IMR-90 (cell line): ENCODE results near the gene HEXD. TPM values are rescaled to one million over a fixed set of nuclear protein-coding genes. Genes with fewer than 3 reads are reported as not detected.

Experiments
- ATAC-seq: fragments of 200-7000 bp; cut with Tn5 transposase; 2 replicates; pipeline ENCODE4 v1.9.1; 2020; ENCODE audit warnings: low read depth, mild to moderate bottlenecking, moderate library complexity
- BruUV-seq: library from RNA; stranded (reverse); fragments of 400-500 nt; replicated peaks from 2 replicates; lab custom pipeline; 2021; lab: Mats Ljungman, UMichigan
- CTCF ChIA-PET: fragments of 300-600 bp; formaldehyde crosslinking; extraction: SDS; loops from one replicate; lab custom pipeline; 2021; ENCODE audit warnings: antibody characterized with exemption; lab: Yijun Ruan, JAX
- POLR2A ChIA-PET: fragments of 300-600 bp; sonication (Branson Sonifier 250); formaldehyde crosslinking; loops from one replicate; lab custom pipeline; 2022; ENCODE audit warnings: antibody characterized with exemption; ENCODE audit not compliant: unreplicated experiment; lab: Charles Lee
- DNase-seq: peaks from one replicate; pipeline ENCODE4 v3.0.0; 2013
- H2AFZ ChIP-seq: replicated peaks from 2 replicates; pipeline ENCODE3; 2013; ENCODE audit warnings: low read length, mild to moderate bottlenecking; ENCODE audit not compliant: poor library complexity
- H2AK5ac ChIP-seq: 2 replicates; pipeline ENCODE4 v1.6.1; 2013; ENCODE audit warnings: low read depth, low read length, inconsistent platforms
- H2AK9ac ChIP-seq: replicated peaks from 2 replicates; pipeline ENCODE3; 2013; ENCODE audit warnings: mild to moderate bottlenecking, low read depth, low read length, moderate library complexity; ENCODE audit not compliant: poor library complexity
- H2BK120ac ChIP-seq: 2 replicates; pipeline ENCODE4 v1.6.1; 2013; ENCODE audit warnings: low read depth, low read length, inconsistent platforms
- H2BK15ac ChIP-seq: 3 replicates; pipeline ENCODE4 v1.6.1; 2013; ENCODE audit warnings: low read depth, low read length, inconsistent platforms
- H2BK20ac ChIP-seq: 2 replicates; pipeline ENCODE4 v1.6.1; 2013; ENCODE audit warnings: low read depth, mild to moderate bottlenecking, inconsistent platforms, low read length, moderate library complexity
- H2BK5ac ChIP-seq: 2 replicates; pipeline ENCODE4 v1.6.1; 2013; ENCODE audit warnings: mild to moderate bottlenecking, low read depth, low read length, inconsistent platforms; ENCODE audit not compliant: poor library complexity, severe bottlenecking
- H3K14ac ChIP-seq: replicated peaks from 2 replicates; pipeline ENCODE4 v1.6.1; 2013; ENCODE audit warnings: low read depth, low read length, inconsistent platforms
- H3K18ac ChIP-seq: 2 replicates; pipeline ENCODE4 v1.6.1; 2013; ENCODE audit warnings: low read depth, low read length, control low read depth
- H3K23ac ChIP-seq: 2 replicates; pipeline ENCODE4 v1.6.1; 2013; ENCODE audit warnings: low read depth, low read length, inconsistent platforms
- H3K27ac ChIP-seq: 2 replicates; pipeline ENCODE4 v1.5.1; 2013; ENCODE audit warnings: mild to moderate bottlenecking, control low read depth, low read length; ENCODE audit not compliant: insufficient read depth
- H3K27me3 ChIP-seq: 2 replicates; pipeline ENCODE4 v1.6.1; 2013; ENCODE audit warnings: low read length; ENCODE audit not compliant: control insufficient read depth, insufficient read depth
- H3K36me3 ChIP-seq: 2 replicates; pipeline ENCODE4 v1.6.1; 2013; ENCODE audit warnings: low read length, mixed read lengths; ENCODE audit not compliant: control insufficient read depth, insufficient read depth
- H3K4ac ChIP-seq: 2 replicates; pipeline ENCODE4 v1.6.1; 2013; ENCODE audit warnings: low read depth, low read length, inconsistent platforms
- H3K4me1 ChIP-seq: 2 replicates; pipeline ENCODE4 v1.6.1; 2013; ENCODE audit warnings: low read length, mixed read lengths; ENCODE audit not compliant: control insufficient read depth, insufficient read depth
- H3K4me2 ChIP-seq: 2 replicates; pipeline ENCODE4 v1.6.1; 2013; ENCODE audit warnings: low read depth, mild to moderate bottlenecking, control low read depth, low read length, moderate library complexity
- H3K4me3 ChIP-seq: 2 replicates; pipeline ENCODE4 v1.5.1; 2013; ENCODE audit warnings: low read depth, mild to moderate bottlenecking, control low read depth, low read length, moderate library complexity; ENCODE audit not compliant: insufficient read depth
- H3K56ac ChIP-seq: 2 replicates; pipeline ENCODE4 v1.6.1; 2013; ENCODE audit warnings: low read length, inconsistent platforms; ENCODE audit not compliant: insufficient read depth; ENCODE audit errors: extremely low read depth
- H3K79me1 ChIP-seq, 2 experiments: 2 replicates each; pipeline ENCODE4 v1.6.1; 2013; ENCODE audit warnings: low read length in 2 of 2, inconsistent platforms in 1 of 2, low read depth in 1 of 2
- H3K9ac ChIP-seq: 2 replicates; pipeline ENCODE4 v1.6.1; 2013; ENCODE audit warnings: low read depth, low read length, control low read depth
- H3K9me1 ChIP-seq: 2 replicates; pipeline ENCODE4 v1.6.1; 2013; ENCODE audit warnings: low read length, inconsistent platforms; ENCODE audit not compliant: insufficient read depth
- H3K9me3 ChIP-seq: 2 replicates; pipeline ENCODE4 v1.6.1; 2013; ENCODE audit warnings: low read length; ENCODE audit not compliant: control insufficient read depth, insufficient read depth
- H4K20me1 ChIP-seq: 2 replicates; pipeline ENCODE4 v1.6.1; 2013; ENCODE audit warnings: low read length, inconsistent platforms; ENCODE audit not compliant: insufficient read depth
- H4K5ac ChIP-seq: 2 replicates; pipeline ENCODE4 v1.6.1; 2013; ENCODE audit warnings: mild to moderate bottlenecking, low read depth, low read length, control low read depth
- H4K8ac ChIP-seq, 2 experiments: 2 replicates each; pipeline ENCODE4 v1.6.1; 2013; ENCODE audit warnings: low read depth in 2 of 2, low read length in 2 of 2, control low read depth in 1 of 2, inconsistent platforms in 1 of 2
- H4K91ac ChIP-seq: 2 replicates; pipeline ENCODE4 v1.6.1; 2013; ENCODE audit warnings: low read depth, low read length, inconsistent platforms; ENCODE audit not compliant: insufficient read depth
- BHLHE40 ChIP-seq: fragments of 150-350 bp; IDR thresholded peaks from 2 replicates; pipeline ENCODE4 v1.6.1; 2016; ENCODE audit warnings: mild to moderate bottlenecking, low read depth, low read length
- CTCF ChIP-seq: conservative IDR thresholded peaks from 2 replicates; pipeline ENCODE4 v1.5.1; 2012; ENCODE audit warnings: mild to moderate bottlenecking, low read depth, low read length, improper control_type of control experiment
- FOS ChIP-seq: fragments of 150-350 bp; IDR thresholded peaks from 2 replicates; pipeline ENCODE4 v1.6.1; 2016; ENCODE audit warnings: low read depth, low read length
- MAFK ChIP-seq: IDR thresholded peaks from 2 replicates; pipeline ENCODE4 v1.6.1; 2012; ENCODE audit warnings: low read depth, low read length, improper control_type of control experiment
- MXI1 ChIP-seq: IDR thresholded peaks from 2 replicates; pipeline ENCODE4 v1.6.1; 2012; ENCODE audit warnings: low read depth, mild to moderate bottlenecking, low read length, moderate library complexity, borderline replicate concordance
- RAD21 ChIP-seq: IDR thresholded peaks from 2 replicates; pipeline ENCODE4 v1.6.1; 2012; ENCODE audit warnings: low read length, improper control_type of control experiment
- RCOR1 ChIP-seq: IDR thresholded peaks from 2 replicates; pipeline ENCODE4 v1.6.1; 2012; ENCODE audit warnings: mild to moderate bottlenecking, low read length, improper control_type of control experiment; ENCODE audit not compliant: insufficient replicate concordance
- WGBS, 2 experiments: methylation state at CpG; one replicate each; pipeline versions ENCODE4 v1.1.5 to v1.1.7; 2013; ENCODE audit warnings: missing lambda C conversion rate in 2 of 2; ENCODE audit not compliant: insufficient read length in 1 of 2; ENCODE audit errors: extremely low coverage in 2 of 2; 5-methylcytosine and 5-hydroxymethylcytosine counted together
- dilution Hi-C: fragments of 300-500 bp; cut with HindIII; formaldehyde crosslinking; loops from one replicate; pipeline ENCODE4 v1.14.3; 2018; ENCODE audit warnings: low sequenced_read_pairs; ENCODE audit not compliant: unreplicated experiment
- in situ Hi-C: fragments of 300-500 bp; cut with MboI; formaldehyde crosslinking; loops from 3 replicates; pipeline ENCODE4 v1.14.3; 2019; ENCODE audit warnings: low sequenced_read_pairs, inconsistent platforms, mixed read lengths
- intact Hi-C: fragments of 100-400 bp; cut with micrococcal nuclease; formaldehyde crosslinking; loops from 2 replicates; pipeline ENCODE4 v1.10.0; 2022
- polyA plus RNA-seq, 3 experiments: library from polyadenylated mRNA; depleted of rRNA; stranded (reverse); fragments of >200 nt; gene quantifications; 2 replicates each; pipeline ENCODE4 v1.2.3, GENCODE V29; 2012; ENCODE audit warnings: low replicate concordance in 1 of 3
- total RNA-seq: library from RNA; depleted of rRNA; stranded (reverse); fragments of >200 nt; gene quantifications from 2 replicates; pipeline ENCODE4 v1.2.3, GENCODE V29; 2012

The HEXD gene
- total and polyA plus RNA-seq, 2 of the 4 experiments (the other 2 are of a cell fraction), result 3.8 to 9.5 TPM

GRCh38 chr17:82400830-82401229 lies 17.3 kb upstream of the HEXD start:
- DNase-seq, result no peak
- H4K20me1 ChIP-seq, result peaks cover 7% of the 10 kb centered on the region
- H3K36me3 ChIP-seq, result peaks cover 6% of the 10 kb centered on the region; the same call in 1 of the 2 replicates
- TF ChIP-seq BHLHE40 (no peak), MAFK (no peak), RAD21 (no peak), RCOR1 (no peak), CTCF (no peak), MXI1 (no peak), FOS (no peak)
- no peak overlapping the region for H3K4me3 ChIP-seq
- ATAC-seq, result no peak
- WGBS, 2 experiments, result 100% methylated on average over 4 of the region's 19 CpGs; no CpG with 5 or more reads in 1 of the 2 experiments
- no peak overlapping the region for H3K27ac ChIP-seq
- no peak overlapping the region for H2BK120ac ChIP-seq
- H3K4me2 ChIP-seq, result no peak overlapping the region
- no peak overlapping the region for H2BK20ac ChIP-seq
- no peak overlapping the region for H3K18ac ChIP-seq
- no peak overlapping the region for H3K9ac ChIP-seq
- H3K27me3 ChIP-seq, result no peaks in the 10 kb centered on the region
- peaks cover 12% of the 10 kb centered on the region for H3K4me1 ChIP-seq
- in situ Hi-C loops (no loop called here), intact Hi-C loops (no loop called here), dilution Hi-C loops (no loop called here)
- H3K23ac ChIP-seq, result no peak overlapping the region
- no peak overlapping the region for H2BK5ac ChIP-seq
- H4K91ac ChIP-seq, result no peak overlapping the region
- no peak overlapping the region for H2AFZ ChIP-seq
- no peak overlapping the region for H3K14ac ChIP-seq
- no TSS peak for BruUV-seq
- no peaks in the 10 kb centered on the region for H3K9me3 ChIP-seq
- no peak overlapping the region for H3K4ac ChIP-seq
- no peak overlapping the region for H3K56ac ChIP-seq
- H3K79me1 ChIP-seq, result no peaks in the 10 kb centered on the region
- no peak overlapping the region for H4K5ac ChIP-seq
- POLR2A ChIA-PET, result no interaction called here
- H2AK9ac ChIP-seq, result no peak overlapping the region
- no peak overlapping the region for H2BK15ac ChIP-seq
- CTCF ChIA-PET, result no interaction called here
- no peak overlapping the region for H4K8ac ChIP-seq
- no peak overlapping the region for H2AK5ac ChIP-seq
- H3K9me1 ChIP-seq, result no peaks in the 10 kb centered on the region
